ENCODE measurements around the gene COG8.
"Not testable (repeated sequence)": the region's sequence is repeated elsewhere in the genome, so short reads cannot be mapped to it uniquely, and the experiment has no call there.

The COG8 gene

DNA sequence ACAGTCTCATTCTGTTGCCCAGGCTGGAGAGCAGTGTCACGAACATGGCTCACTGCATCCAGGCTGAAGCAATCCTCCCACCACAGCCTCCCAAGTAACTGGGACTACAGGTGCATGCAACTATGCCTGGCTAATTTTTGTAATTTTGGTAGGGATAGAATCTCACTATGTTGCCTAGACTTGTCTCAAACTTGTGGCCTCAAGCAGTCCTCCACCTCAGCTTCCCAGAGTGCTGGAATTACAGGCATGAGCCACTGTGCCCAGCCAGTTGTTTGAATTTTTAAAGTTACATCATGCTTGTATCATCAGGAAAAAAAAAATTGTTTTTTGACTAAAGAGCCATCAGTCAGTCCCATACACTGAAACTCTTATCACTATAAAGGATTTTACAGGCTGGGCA, 45.3 kb downstream of the COG8 start:
- DNase-seq (ENCODE audit: extremely low read depth in 1 of 2, low read depth in 1 of 2): no peak

DNA sequence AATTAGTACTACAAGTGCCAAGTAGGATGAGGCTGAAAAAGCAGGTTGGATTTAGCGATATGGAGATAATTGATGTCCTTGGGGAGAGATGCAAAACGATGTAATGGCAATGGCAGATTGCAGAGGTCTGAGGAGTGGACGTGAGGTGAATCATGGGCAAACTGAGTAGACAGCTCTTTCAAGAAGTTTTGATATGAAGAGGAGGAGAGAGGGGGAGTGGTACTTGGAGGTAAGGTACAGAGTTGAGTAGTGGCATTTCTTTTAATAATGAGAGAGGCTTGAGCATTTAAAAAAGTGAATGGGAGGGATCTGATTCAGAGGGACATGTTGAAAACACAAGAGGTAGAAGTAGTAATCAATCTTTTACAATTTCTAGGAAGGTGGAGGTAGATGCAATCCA, 46.0 kb downstream of the COG8 start:
- DNase-seq (ENCODE audit: extremely low read depth in 1 of 2, low read depth in 1 of 2): no peak

DNA sequence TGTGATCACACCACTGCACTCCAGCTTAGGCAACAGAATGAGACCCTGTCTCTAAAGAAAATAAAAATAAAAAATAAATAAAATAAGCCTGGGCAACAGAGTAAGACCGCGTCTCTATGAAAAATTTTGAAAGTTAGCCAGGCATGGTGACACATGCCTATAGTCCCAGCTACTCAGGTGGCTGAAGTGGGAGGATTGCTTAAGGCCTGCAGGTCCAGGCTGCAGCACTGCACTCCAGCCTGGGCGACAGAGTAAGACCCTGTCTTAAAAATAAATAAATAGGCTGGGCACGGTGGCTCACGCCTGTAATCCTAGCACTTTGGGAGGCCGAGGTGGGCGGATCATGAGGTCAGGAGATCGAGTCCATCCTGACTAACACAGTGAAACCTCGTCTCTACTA, 47.7 kb downstream of the COG8 start:
- DNase-seq (ENCODE audit: extremely low read depth in 1 of 2, low read depth in 1 of 2): not testable (repeated sequence)

DNA sequence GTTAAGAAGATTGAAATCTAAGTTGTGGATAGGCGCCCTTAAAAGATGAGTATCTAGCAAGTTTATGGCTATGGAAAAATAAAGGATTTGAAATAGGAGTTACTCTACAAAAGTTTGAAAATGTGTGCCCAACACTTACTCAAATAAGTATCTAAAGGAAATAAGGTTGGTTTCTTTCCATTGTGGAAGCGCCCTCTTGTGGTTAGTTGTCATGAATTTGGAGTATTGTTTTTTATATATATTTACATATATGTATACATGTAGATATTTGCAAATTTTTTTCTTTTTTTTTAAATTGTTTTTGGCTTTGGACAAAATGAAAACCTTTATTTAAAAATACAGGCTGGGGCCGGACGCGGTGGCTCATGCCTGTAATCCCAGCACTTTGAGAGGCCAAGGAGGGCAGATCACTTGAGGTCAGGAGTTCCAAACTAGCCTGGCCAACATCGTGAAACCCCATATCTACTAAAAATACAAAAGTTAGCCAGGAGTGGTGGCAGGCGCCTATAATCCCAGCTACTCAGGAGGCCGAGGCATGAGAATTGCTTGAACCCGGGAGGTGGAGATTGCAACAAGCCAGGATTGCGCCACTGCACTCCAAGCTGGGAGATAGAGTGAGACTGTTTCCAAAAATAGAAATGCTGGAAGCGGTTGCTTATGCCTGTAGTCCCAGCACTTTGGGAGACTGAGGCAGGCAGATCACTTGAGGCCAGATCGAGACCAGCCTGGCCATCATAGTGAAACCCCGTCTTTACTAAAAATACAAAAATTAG, 52.2 kb downstream of the COG8 start:
- DNase-seq (ENCODE audit: extremely low read depth in 1 of 2, low read depth in 1 of 2): peak in 1 of 2 donors; percentile 4

DNA sequence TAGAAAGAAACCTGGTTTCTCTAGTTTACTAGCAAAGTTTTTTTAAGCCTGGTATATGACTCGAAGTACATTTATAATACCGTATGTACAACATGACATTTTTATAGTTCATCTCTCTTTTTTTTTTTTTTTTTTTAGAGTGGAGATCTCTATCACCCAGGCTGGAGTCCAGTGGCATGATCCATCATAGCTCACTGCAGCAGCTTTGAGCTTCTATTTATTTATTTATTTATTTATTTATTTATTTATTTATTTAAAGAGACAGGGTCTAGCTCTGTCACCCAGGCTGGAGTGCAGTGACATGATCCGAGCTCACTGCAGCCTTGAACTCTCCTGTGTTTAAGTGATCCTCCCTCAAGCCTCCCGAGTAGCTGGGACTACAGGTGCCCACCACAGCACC, 54.1 kb downstream of the COG8 start:
- DNase-seq (ENCODE audit: extremely low read depth in 1 of 2, low read depth in 1 of 2): no peak

DNA sequence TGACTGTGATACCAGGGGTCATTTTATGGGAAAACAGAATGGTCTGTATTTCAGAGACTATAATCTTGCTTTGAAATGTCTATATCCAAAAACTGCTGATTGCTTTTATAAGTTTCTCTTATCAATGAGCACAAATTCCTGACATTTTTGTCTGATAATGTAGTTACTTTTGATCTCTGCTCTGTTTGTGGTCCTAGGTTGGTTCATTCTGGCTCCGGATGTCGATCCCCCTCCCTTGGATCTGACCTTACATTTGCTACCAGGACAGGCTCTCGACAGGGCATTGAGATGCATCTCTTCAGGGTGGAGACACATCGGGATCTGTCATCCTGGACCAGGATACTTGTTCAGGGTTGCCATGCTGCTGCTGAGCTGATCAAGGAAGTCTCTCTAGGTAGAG, 55.5 kb downstream of the COG8 start:
- DNase-seq (ENCODE audit: extremely low read depth in 1 of 2, low read depth in 1 of 2): no peak

DNA sequence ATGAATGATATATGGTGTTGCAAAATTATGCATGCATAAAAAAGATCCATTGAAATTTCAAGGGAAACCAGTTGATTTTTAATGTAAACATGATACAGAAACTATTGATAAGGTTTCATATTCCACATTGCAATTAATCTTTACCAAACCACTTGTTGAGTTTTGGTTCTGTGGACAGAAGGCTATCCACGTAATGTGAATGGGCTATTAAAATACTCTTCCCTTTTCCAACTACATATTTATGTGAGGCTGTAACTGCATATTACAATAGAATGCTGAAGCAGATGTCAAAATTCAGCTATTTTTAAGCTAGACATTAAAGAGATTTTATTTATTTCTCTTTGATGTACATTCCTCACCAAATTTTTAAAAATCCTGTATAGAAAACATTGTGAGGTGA, 62.0 kb downstream of the COG8 start:
- no peak for DNase-seq (ENCODE audit: extremely low read depth in 1 of 2, low read depth in 1 of 2)
